ENCODE measurements around the gene RAB4A.

- TF ChIP-seq CTCF (IDR thresholded peaks at IDR 0.05) (no peak), POLR2A (IDR thresholded peaks at IDR 0.05) (no peak)
These were observed 6.8 kb upstream of the RAB4A start for GRCh38 chr1:229264068-229264467.
